Camera-type eye (tissue), 1 donor: ENCODE data around the gene TPM3. TPM values are rescaled to one million over a fixed set of nuclear protein-coding genes. Genes with fewer than 3 reads are reported as not detected.

ENCODE experiments used
- total RNA-seq: library from RNA; depleted of rRNA; stranded (reverse); fragments of >200 nt; gene quantifications from one replicate; pipeline ENCODE4 v1.2.3, GENCODE V29; 2014

Gene TPM3
- 239 TPM for total RNA-seq

DNA sequence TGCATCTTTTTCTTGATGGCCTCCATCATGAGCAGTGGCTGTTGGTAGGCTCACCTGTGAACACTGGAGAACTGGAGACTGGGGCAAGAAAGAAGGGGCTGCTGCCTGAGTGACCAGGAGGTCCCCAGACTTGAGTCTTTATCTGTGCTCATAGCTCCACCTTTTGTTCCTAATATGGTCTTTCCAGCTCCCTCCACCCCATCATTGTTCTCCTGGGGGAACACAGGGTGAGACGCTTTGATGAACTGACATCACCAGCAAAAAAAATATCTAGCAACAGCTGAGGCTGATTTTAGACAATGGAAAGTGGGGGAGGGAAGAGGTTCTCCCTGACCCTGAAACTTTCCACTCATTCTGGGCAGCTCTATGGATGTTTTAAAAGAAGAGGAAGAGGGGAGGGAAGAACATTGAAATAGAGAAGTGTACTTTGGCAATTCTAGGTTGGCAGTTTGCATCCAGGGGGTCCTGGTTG lies at the start of gene TPM3:
TSS of gene TPM3 (minus strand) at position 111 of the 472 bp plus-strand sequence. CDS start at position 29, 82 bp downstream.

DNA sequence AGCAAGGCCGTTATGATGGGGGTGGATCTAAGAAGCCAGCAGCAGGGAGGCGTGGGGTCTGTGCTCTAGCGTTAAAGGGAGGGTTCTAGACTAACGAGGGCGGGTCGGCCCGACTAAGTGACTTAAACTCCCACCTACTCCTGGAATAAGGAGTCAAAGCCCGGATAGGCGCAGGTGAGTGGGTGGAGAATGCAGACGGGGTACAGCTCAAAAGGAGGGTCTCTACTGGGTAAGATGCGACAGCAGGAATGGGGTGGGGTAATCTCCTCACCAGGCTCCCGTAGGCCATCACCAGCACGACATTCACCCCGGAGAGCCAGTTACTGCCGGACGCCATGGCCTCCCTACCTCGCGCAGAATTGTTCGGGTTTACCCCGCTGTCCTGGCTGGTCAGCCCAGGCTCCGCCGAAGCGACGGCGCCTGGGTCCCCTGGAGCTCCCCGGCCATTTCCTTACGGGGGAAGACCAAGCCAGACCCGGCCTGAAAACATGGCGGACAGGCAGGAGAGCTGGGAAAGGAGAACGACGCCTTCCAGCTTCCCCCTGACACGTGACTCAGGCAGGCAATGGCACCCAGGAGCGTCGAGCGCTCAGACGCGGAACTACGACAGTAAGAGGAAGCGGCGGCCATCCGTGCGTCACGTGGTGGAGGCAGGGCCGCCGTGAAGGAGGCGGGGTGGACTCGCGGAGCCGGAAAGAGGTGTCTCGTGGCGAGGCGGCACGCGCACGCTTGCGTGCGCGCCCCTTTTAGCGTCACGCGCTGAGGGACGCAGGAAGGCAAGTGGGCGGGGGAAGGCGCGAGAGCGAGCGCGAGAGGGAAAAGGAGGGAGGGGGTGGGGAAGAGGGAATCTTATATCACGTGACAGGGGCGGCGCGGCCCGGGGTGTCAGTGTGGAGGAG lies 28.4 kb upstream of the TPM3 start, which contains the start of gene UBAP2L:
TSS of gene UBAP2L (plus strand) at position 885 of the 899 bp plus-strand sequence. CDS start 4,169 bp downstream, outside the sequence.

DNA sequence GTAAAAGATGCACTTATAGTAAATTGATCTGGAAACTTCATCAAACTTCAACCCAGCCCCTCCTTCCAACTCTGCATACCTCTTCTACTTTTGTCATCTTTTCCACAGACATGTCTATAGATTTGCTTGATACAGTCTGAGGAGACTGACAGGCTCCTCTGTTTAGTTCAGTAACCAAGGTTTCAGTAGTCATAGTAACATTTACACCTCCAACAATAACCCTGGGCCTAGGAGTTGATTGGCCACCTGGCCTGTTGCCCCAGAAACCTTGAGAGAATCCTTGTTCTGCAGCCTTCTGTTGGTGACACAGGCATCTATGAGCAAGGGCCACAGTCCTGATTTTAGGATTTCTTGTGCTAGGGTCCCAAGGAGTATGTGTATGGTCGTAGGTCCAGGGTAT lies 14.3 kb upstream of the TPM3 start, which contains the start of gene CFAP141:
TSS of gene CFAP141 (minus strand) at position 138 of the 400 bp plus-strand sequence. CDS start at position 112, 26 bp downstream.

DNA sequence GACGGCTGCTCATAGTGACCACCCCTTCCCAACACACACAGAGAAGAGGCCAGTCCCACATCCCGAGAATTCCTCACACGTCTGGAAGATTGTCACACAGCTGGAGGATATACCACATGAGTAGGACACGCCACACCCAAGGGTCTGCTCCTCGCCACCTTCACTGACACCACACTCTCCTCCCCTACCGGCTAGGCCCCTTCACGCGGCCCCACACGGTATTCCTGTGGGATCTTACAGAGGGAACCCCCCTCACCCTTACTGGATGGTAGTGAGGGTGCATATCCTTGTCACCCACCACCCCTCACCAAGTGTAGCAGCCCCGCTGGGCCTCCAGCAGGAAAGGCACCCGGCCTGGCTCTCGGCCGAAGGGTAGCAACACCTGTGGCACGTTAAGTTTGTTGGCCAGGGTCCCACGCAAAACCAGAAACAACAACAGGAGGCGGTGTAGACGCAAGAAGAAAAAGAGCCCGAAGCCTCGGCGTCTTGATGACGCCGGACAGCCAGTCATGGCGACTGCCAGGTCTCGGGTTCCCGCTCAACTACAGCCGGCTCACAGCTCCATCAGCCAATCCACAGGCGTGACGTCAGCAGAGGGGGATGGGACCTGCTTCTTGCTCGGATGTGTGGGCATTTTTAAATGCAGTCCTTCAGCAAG lies 37.2 kb downstream of the TPM3 start, which contains the start of gene NUP210L:
TSS of gene NUP210L (minus strand) at position 540 of the 658 bp plus-strand sequence.

Other genes starting within 250 kb of the TPM3 start
- 33.4 TPM for gene DENND4B, start 245.4 kb downstream of the TPM3 start, total RNA-seq
- 8.0 TPM for gene CRTC2, start 233.5 kb downstream of the TPM3 start, total RNA-seq
- 51.3 TPM for gene SLC39A1, start 228.6 kb downstream of the TPM3 start, total RNA-seq
- gene CREB3L4, start 224.2 kb downstream of the TPM3 start, total RNA-seq, result 16.6 TPM
- 86.2 TPM for gene JTB, start 214.4 kb downstream of the TPM3 start, total RNA-seq
- gene RAB13, start 205.8 kb downstream of the TPM3 start, total RNA-seq, result 26.3 TPM
- gene RPS27, start 201.3 kb downstream of the TPM3 start, total RNA-seq, result 828 TPM
- 0.11 TPM for gene NUP210L, start 37.0 kb downstream of the TPM3 start, total RNA-seq
- gene CFAP141, start 14.2 kb upstream of the TPM3 start, total RNA-seq, result not detected
- gene UBAP2L, start 28.9 kb upstream of the TPM3 start, total RNA-seq, result 105 TPM
- gene HAX1, start 80.5 kb upstream of the TPM3 start, total RNA-seq, result 65.3 TPM
- not detected for gene AQP10, start 129.0 kb upstream of the TPM3 start, total RNA-seq
- 52.2 TPM for gene ATP8B2, start 133.4 kb upstream of the TPM3 start, total RNA-seq
- gene IL6R, start 213.2 kb upstream of the TPM3 start, total RNA-seq, result 4.6 TPM